ENCODE measurements around the gene SMC5. TPM values are rescaled to one million over a fixed set of nuclear protein-coding genes. Genes with fewer than 3 reads are reported as not detected.

The SMC5 gene
- total RNA-seq, 1 experiment from 2014 or later = 27.5 TPM

GRCh38 chr9:70382709-70383605, 124.2 kb downstream of the SMC5 start:
- Histone ChIP-seq H3K9me2 (ENCODE audit: insufficient read depth) (no peaks in the 10 kb centered on the region), H3K9me3 (ENCODE audit: control insufficient read depth in 1 of 2, insufficient read depth in 1 of 2, low read depth in 1 of 2, low read length in 2 of 2) (no peaks in the 10 kb centered on the region), H3K27me3 (ENCODE audit: insufficient read depth, low read length) (no peaks in the 10 kb centered on the region), H3K36me3 (ENCODE audit: control insufficient read depth in 1 of 2, insufficient read depth in 2 of 2, low read length in 2 of 2) (no peaks in the 10 kb centered on the region), H3K4me1 (ENCODE audit: control insufficient read depth in 1 of 2, insufficient read depth in 2 of 2, low read length in 2 of 2) (no peaks in the 10 kb centered on the region), H3K4me3 (replicated peaks in 1 of 2; ENCODE audit: low read depth in 1 of 2, low read length in 2 of 2) (no peak overlapping the region), H2AFZ (ENCODE audit: low read depth, low read length, poor library complexity, severe bottlenecking) (no peak overlapping the region), H4K20me1 (ENCODE audit: insufficient read depth) (no peaks in the 10 kb centered on the region), H3K9ac (ENCODE audit: low read length) (no peak overlapping the region), H3K79me2 (ENCODE audit: insufficient read depth, low read length) (no peaks in the 10 kb centered on the region), H3K4me2 (ENCODE audit: low read length) (no peak overlapping the region), H3K27ac (ENCODE audit: low read depth, low read length) (no peak overlapping the region)
- CTCF ChIA-PET = no interaction called here
- intact Hi-C loops (cut with micrococcal nuclease) = no loop called here
- no peak for ATAC-seq
- TF ChIP-seq POLR2A (IDR thresholded peaks at IDR 0.05; ENCODE audit: borderline replicate concordance, extremely low read depth, insufficient read depth, insufficient read length) = no peak
- no peak for TF ChIP-seq CBX3 (IDR thresholded peaks at IDR 0.05; ENCODE audit: low read depth)
- TF ChIP-seq FOSL1 (IDR thresholded peaks at IDR 0.05; ENCODE audit: low read depth) = no peak
- TF ChIP-seq EZH2phosphoT487 (IDR thresholded peaks at IDR 0.05; ENCODE audit: borderline replicate concordance) = no peak
- TF ChIP-seq MAX (IDR thresholded peaks at IDR 0.05) = no peak
- TF ChIP-seq SRF (IDR thresholded peaks at IDR 0.05; ENCODE audit: low read depth) = no peak
- TF ChIP-seq ELF1 (IDR thresholded peaks at IDR 0.05; ENCODE audit: borderline replicate concordance, low read depth) = no peak
- no peak for TF ChIP-seq CEBPB (IDR thresholded peaks at IDR 0.05; ENCODE audit: low read depth)
- no peak for TF ChIP-seq ZBTB33 (IDR thresholded peaks at IDR 0.05; ENCODE audit: extremely low read depth, insufficient replicate concordance, low read length)
- TF ChIP-seq POLR2AphosphoS5 (IDR thresholded peaks at IDR 0.05; ENCODE audit: low read depth, low read length) = no peak
- no peak for TF ChIP-seq SP1 (IDR thresholded peaks at IDR 0.05; ENCODE audit: low read depth)
- TF ChIP-seq TCF7L2 (IDR thresholded peaks at IDR 0.05; ENCODE audit: borderline replicate concordance, extremely low read depth, insufficient read depth, insufficient read length) = no peak
- no peak for TF ChIP-seq EGR1 (IDR thresholded peaks at IDR 0.05; ENCODE audit: low read depth)
- TF ChIP-seq EZH2 (IDR thresholded peaks at IDR 0.05) = no peak
- no peak for TF ChIP-seq ZNF274 (IDR thresholded peaks at IDR 0.05; ENCODE audit: low read depth, low read length)
- no peak for TF ChIP-seq JUND (IDR thresholded peaks at IDR 0.05)
- no peak for TF ChIP-seq REST (IDR thresholded peaks at IDR 0.05; ENCODE audit: low read depth)
- DNase-seq (ENCODE audit: low read depth, low spot score) = no peak
- BruUV-seq (replicated peaks) = no TSS peak
- RAD21 ChIA-PET (ENCODE audit: low non-redundant PET in 1 of 2, low total read pairs in 2 of 2, uncharacterized antibody in 2 of 2, unreplicated experiment in 2 of 2) = no interaction called here
- POLR2A ChIA-PET = no interaction called here
